22Rv1 (cell line): ENCODE results near the gene ZNF425.

Experiments
- ZFX ChIP-seq: fragments of 450-650 bp; IDR thresholded peaks from 2 replicates; pipeline ENCODE4 v1.6.1; 2017; ENCODE audit warnings: antibody characterized with exemption, borderline replicate concordance
- TF ChIP-seq, protein P1 (sequence below): fragments of 450-650 bp; IDR thresholded peaks from 2 replicates; pipeline ENCODE4 v1.5.1; 2017; ENCODE audit warnings: mild to moderate bottlenecking

DNA sequence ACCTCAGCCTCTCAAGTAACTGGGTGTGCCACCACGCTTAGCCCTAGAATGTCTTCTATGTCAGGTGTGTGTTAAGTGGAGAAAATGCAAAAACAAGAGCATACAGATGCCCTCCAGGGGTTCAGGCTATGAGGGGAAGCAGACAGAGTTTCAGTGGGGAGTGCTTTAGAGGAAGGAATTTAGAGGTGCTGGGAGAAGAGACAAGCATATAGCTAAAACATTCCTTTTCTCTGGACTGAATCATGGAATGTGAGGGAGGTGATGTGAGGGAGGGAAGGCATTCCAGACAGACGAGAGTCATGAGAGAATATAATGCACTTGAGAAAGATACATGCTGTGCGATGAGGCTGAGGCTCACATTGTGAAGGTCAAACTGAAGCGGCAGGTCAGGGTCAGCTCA, 29.0 kb downstream of the ZNF425 start:
- TF ChIP-seq, protein P1, sequence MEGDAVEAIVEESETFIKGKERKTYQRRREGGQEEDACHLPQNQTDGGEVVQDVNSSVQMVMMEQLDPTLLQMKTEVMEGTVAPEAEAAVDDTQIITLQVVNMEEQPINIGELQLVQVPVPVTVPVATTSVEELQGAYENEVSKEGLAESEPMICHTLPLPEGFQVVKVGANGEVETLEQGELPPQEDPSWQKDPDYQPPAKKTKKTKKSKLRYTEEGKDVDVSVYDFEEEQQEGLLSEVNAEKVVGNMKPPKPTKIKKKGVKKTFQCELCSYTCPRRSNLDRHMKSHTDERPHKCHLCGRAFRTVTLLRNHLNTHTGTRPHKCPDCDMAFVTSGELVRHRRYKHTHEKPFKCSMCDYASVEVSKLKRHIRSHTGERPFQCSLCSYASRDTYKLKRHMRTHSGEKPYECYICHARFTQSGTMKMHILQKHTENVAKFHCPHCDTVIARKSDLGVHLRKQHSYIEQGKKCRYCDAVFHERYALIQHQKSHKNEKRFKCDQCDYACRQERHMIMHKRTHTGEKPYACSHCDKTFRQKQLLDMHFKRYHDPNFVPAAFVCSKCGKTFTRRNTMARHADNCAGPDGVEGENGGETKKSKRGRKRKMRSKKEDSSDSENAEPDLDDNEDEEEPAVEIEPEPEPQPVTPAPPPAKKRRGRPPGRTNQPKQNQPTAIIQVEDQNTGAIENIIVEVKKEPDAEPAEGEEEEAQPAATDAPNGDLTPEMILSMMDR, result no peak
- no peak for TF ChIP-seq ZFX
